Activated CD4-positive, alpha-beta memory T cell treated with anti-CD3 and anti-CD28 coated beads, Interleukin-2, amount 10 ng/mL, durations not matched to agents 7 days and 5 days (primary cell): ENCODE results near the gene PSMC1. TPM values are rescaled to one million over a fixed set of nuclear protein-coding genes. Genes with fewer than 3 reads are reported as not detected.

Experiments used
- CTCF ChIA-PET: fragments of 350-600 bp; sonication (Branson Sonifier 250); formaldehyde crosslinking; loops from one replicate; lab custom pipeline; 2021; ENCODE audit warnings: antibody characterized with exemption, inconsistent platforms; lab: Charles Lee
- POLR2A ChIA-PET: fragments of 350-600 bp; sonication (Branson Sonifier 250); formaldehyde crosslinking; loops from one replicate; lab custom pipeline; 2021; ENCODE audit warnings: antibody characterized with exemption; lab: Charles Lee
- DNase-seq: peaks from one replicate; pipeline ENCODE4 v3.0.0-alpha.2; 2020
- H3K27ac Mint-ChIP-seq: one replicate; pipeline ENCODE4 v1.8.0; 2021; ENCODE audit warnings: mild to moderate bottlenecking, mixed read lengths
- H3K27me3 Mint-ChIP-seq: one replicate; pipeline ENCODE4 v1.8.0; 2021; ENCODE audit warnings: mixed read lengths
- H3K36me3 Mint-ChIP-seq: one replicate; pipeline ENCODE4 v1.8.0; 2021; ENCODE audit warnings: low read depth, mixed read lengths
- H3K4me1 Mint-ChIP-seq: one replicate; pipeline ENCODE4 v1.8.0; 2021; ENCODE audit warnings: mixed read lengths
- H3K4me3 Mint-ChIP-seq: one replicate; pipeline ENCODE4 v1.8.0; 2021; ENCODE audit warnings: mild to moderate bottlenecking, mixed read lengths
- H3K9me3 Mint-ChIP-seq: one replicate; pipeline ENCODE4 v1.8.0; 2021; ENCODE audit warnings: mixed read lengths
- total RNA-seq, 2 experiments: library from RNA; stranded (reverse); gene quantifications; one replicate each; pipeline ENCODE4 v1.2.3, GENCODE V29; 2021

PSMC1 gene
- total RNA-seq, 2 experiments from 2014 or later, result 85.6 to 85.9 TPM

- Mint-ChIP-seq H3K36me3 (peaks cover 54% of the 10 kb centered on the region), H3K27ac (peak overlapping the region; percentile 82), H3K9me3 (no peaks in the 10 kb centered on the region), H3K4me1 (peaks cover 19% of the 10 kb centered on the region), H3K27me3 (no peaks in the 10 kb centered on the region), H3K4me3 (no peak overlapping the region)
- DNase-seq, result no peak
- POLR2A ChIA-PET, result interaction anchor here (1.1 to 4.0 kb wide), 3 partner anchors 7 to 308 kb away, joined by 7 to 32 read pairs (median 7); partner anchors contain the start of genes PSMC1 and TDP1
- CTCF ChIA-PET, result no interaction called here
Observed at GRCh38 chr14:90263748-90264449, 7.5 kb downstream of the PSMC1 start.

GRCh38 chr14:90266441-90267154 lies 10.2 kb downstream of the PSMC1 start:
- ChIA-PET POLR2A (interaction anchor here (1.0 to 4.0 kb wide), 2 partner anchors 10 to 15 kb away, joined by 3 to 32 read pairs; partner anchors contain the start of gene PSMC1), CTCF (interaction anchor here (1.0 kb wide), 1 partner anchor 31 kb away, joined by 4 read pairs; no protein-coding TSS in a partner anchor)
- Mint-ChIP-seq H3K27ac (no peak overlapping the region), H3K4me3 (no peak overlapping the region), H3K9me3 (no peaks in the 10 kb centered on the region), H3K36me3 (peaks cover 64% of the 10 kb centered on the region), H3K27me3 (no peaks in the 10 kb centered on the region), H3K4me1 (peaks cover 16% of the 10 kb centered on the region)
- no peak for DNase-seq

GRCh38 chr14:90268420-90268819 lies 12.1 kb downstream of the PSMC1 start:
- no peak overlapping the region for H3K4me3 Mint-ChIP-seq
- no peak for DNase-seq
- POLR2A ChIA-PET, result no interaction called here
- H3K4me1 Mint-ChIP-seq, result peaks cover 13% of the 10 kb centered on the region
- no peaks in the 10 kb centered on the region for H3K9me3 Mint-ChIP-seq
- H3K36me3 Mint-ChIP-seq, result peaks cover 72% of the 10 kb centered on the region
- CTCF ChIA-PET, result interaction anchor here (1.2 kb wide), 1 partner anchor 10 kb away, joined by 4 read pairs; no protein-coding TSS in a partner anchor
- no peaks in the 10 kb centered on the region for H3K27me3 Mint-ChIP-seq
- no peak overlapping the region for H3K27ac Mint-ChIP-seq

- CTCF ChIA-PET, result no interaction called here
- POLR2A ChIA-PET, result no interaction called here
- Mint-ChIP-seq H3K9me3 (no peaks in the 10 kb centered on the region), H3K4me1 (peaks cover 24% of the 10 kb centered on the region), H3K4me3 (no peak overlapping the region), H3K27me3 (no peaks in the 10 kb centered on the region), H3K36me3 (peaks cover 69% of the 10 kb centered on the region), H3K27ac (no peak overlapping the region)
- no peak for DNase-seq
Observed at GRCh38 chr14:90272523-90272922, 16.2 kb downstream of the PSMC1 start.

- H3K9me3 Mint-ChIP-seq, result no peaks in the 10 kb centered on the region
- H3K4me3 Mint-ChIP-seq, result no peak overlapping the region
- peaks cover 24% of the 10 kb centered on the region for H3K4me1 Mint-ChIP-seq
- ChIA-PET POLR2A (no interaction called here), CTCF (no interaction called here)
- DNase-seq, result no peak
- peaks cover 63% of the 10 kb centered on the region for H3K36me3 Mint-ChIP-seq
- no peaks in the 10 kb centered on the region for H3K27me3 Mint-ChIP-seq
- H3K27ac Mint-ChIP-seq, result no peak overlapping the region
Observed at GRCh38 chr14:90273532-90273931, 17.2 kb downstream of the PSMC1 start.

- Mint-ChIP-seq H3K36me3 (peaks cover 58% of the 10 kb centered on the region), H3K4me1 (peaks cover 24% of the 10 kb centered on the region), H3K27me3 (no peaks in the 10 kb centered on the region), H3K9me3 (no peaks in the 10 kb centered on the region), H3K27ac (peak overlapping the region; percentile 31), H3K4me3 (no peak overlapping the region)
- CTCF ChIA-PET, result no interaction called here
- POLR2A ChIA-PET, result no interaction called here
- no peak for DNase-seq
Observed at GRCh38 chr14:90274019-90274418, 17.7 kb downstream of the PSMC1 start.

GRCh38 chr14:90274808-90275457 lies 18.6 kb downstream of the PSMC1 start:
- Mint-ChIP-seq H3K27ac (peak overlapping the region; percentile 80), H3K9me3 (no peaks in the 10 kb centered on the region), H3K36me3 (peaks cover 49% of the 10 kb centered on the region), H3K27me3 (no peaks in the 10 kb centered on the region), H3K4me1 (peaks cover 24% of the 10 kb centered on the region), H3K4me3 (no peak overlapping the region)
- CTCF ChIA-PET, result no interaction called here
- no peak for DNase-seq
- POLR2A ChIA-PET, result interaction anchor here (0.9 to 1.9 kb wide), 5 partner anchors 14 to 121 kb away, joined by 3 to 6 read pairs (median 3); partner anchors contain the start of gene PSMC1

- H3K36me3 Mint-ChIP-seq, result peaks cover 44% of the 10 kb centered on the region
- H3K4me3 Mint-ChIP-seq, result no peak overlapping the region
- H3K4me1 Mint-ChIP-seq, result peaks cover 24% of the 10 kb centered on the region
- ChIA-PET CTCF (no interaction called here), POLR2A (interaction anchor here (0.9 to 1.9 kb wide), 5 partner anchors 14 to 121 kb away, joined by 3 to 6 read pairs (median 3); partner anchors contain the start of gene PSMC1)
- peak overlapping the region; percentile 80 for H3K27ac Mint-ChIP-seq
- no peak for DNase-seq
- H3K9me3 Mint-ChIP-seq, result no peaks in the 10 kb centered on the region
- no peaks in the 10 kb centered on the region for H3K27me3 Mint-ChIP-seq
Observed at GRCh38 chr14:90275458-90275814, 19.1 kb downstream of the PSMC1 start.

- DNase-seq, result peak; percentile 24
- H3K27me3 Mint-ChIP-seq, result no peaks in the 10 kb centered on the region
- H3K36me3 Mint-ChIP-seq, result peaks cover 40% of the 10 kb centered on the region
- H3K4me1 Mint-ChIP-seq, result peaks cover 24% of the 10 kb centered on the region
- H3K4me3 Mint-ChIP-seq, result no peak overlapping the region
- ChIA-PET CTCF (interaction anchor here (0.6 kb wide), 1 partner anchor 87 kb away, joined by 4 read pairs; no protein-coding TSS in a partner anchor), POLR2A (interaction anchor here (0.9 to 1.9 kb wide), 5 partner anchors 13 to 120 kb away, joined by 3 to 6 read pairs (median 3); partner anchors contain the start of gene PSMC1)
- H3K27ac Mint-ChIP-seq, result peak overlapping the region; percentile 80
- no peaks in the 10 kb centered on the region for H3K9me3 Mint-ChIP-seq
Observed at GRCh38 chr14:90275820-90276219, 19.5 kb downstream of the PSMC1 start.

GRCh38 chr14:90276646-90277367 lies 20.5 kb downstream of the PSMC1 start:
- H3K27me3 Mint-ChIP-seq, result no peaks in the 10 kb centered on the region
- CTCF ChIA-PET, result interaction anchor here (0.6 kb wide), 1 partner anchor 86 kb away, joined by 4 read pairs; no protein-coding TSS in a partner anchor
- H3K4me1 Mint-ChIP-seq, result peaks cover 24% of the 10 kb centered on the region
- peaks cover 34% of the 10 kb centered on the region for H3K36me3 Mint-ChIP-seq
- H3K4me3 Mint-ChIP-seq, result no peak overlapping the region
- H3K9me3 Mint-ChIP-seq, result no peaks in the 10 kb centered on the region
- peak overlapping the region; percentile 54 for H3K27ac Mint-ChIP-seq
- POLR2A ChIA-PET, result interaction anchor here (0.6 to 1.1 kb wide), 2 partner anchors 20 to 323 kb away, joined by 3 read pairs; no protein-coding TSS in a partner anchor
- no peak for DNase-seq

GRCh38 chr14:90277581-90278198 lies 21.3 kb downstream of the PSMC1 start:
- no peak for DNase-seq
- H3K36me3 Mint-ChIP-seq, result peaks cover 29% of the 10 kb centered on the region
- H3K27me3 Mint-ChIP-seq, result no peaks in the 10 kb centered on the region
- ChIA-PET POLR2A (interaction anchor here (1.1 kb wide), 1 partner anchor 324 kb away, joined by 3 read pairs; no protein-coding TSS in a partner anchor), CTCF (no interaction called here)
- H3K4me1 Mint-ChIP-seq, result peaks cover 24% of the 10 kb centered on the region
- no peak overlapping the region for H3K27ac Mint-ChIP-seq
- H3K4me3 Mint-ChIP-seq, result no peak overlapping the region
- H3K9me3 Mint-ChIP-seq, result no peaks in the 10 kb centered on the region
